HG03097 (cell line): ENCODE results near the gene RPAIN.

Experiments used
- ATAC-seq: cut with Tn5 transposase; IDR thresholded peaks from one replicate; pipeline ENCODE4 v1.9.1; 2021; ENCODE audit not compliant: unreplicated experiment, low FRiP score

RPAIN gene, protein sequence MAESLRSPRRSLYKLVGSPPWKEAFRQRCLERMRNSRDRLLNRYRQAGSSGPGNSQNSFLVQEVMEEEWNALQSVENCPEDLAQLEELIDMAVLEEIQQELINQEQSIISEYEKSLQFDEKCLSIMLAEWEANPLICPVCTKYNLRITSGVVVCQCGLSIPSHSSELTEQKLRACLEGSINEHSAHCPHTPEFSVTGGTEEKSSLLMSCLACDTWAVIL

DNA sequence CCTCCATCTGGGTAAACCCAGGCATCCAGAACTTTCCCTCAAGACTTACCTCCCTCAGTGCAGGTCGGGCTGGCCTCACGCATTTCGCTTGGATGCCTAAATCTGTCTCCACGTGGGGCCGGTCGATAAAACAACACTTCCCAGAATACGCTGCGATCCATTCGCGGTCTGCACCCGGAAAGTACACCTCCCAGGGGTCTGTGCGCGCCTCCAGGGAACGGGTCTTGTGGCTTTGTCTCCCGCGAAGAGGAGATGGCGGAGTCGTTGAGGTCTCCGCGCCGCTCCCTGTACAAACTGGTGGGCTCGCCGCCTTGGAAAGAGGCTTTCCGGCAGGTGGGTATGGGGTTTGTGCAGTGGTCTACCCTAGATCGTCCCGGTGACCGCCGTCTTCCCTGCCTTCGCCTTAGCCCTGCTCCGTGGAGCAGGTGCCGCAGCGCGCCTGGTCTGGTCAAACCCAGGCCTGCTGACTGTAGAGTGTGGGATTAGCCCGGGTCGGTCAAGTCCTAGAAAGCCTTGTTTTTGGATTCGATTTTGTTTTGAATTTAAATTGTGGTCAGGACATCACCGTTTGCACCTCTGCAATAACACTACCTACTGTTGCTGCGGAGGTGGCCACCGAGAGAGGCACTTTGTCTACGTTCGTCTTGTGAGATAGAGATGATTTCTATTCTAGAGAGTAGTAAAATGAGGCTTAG lies at the start of gene RPAIN:
TSS of gene RPAIN (plus strand) at position 224 of the 695 bp plus-strand sequence. CDS start at position 253, 29 bp downstream.
- ATAC-seq, result peak; percentile 45

DNA sequence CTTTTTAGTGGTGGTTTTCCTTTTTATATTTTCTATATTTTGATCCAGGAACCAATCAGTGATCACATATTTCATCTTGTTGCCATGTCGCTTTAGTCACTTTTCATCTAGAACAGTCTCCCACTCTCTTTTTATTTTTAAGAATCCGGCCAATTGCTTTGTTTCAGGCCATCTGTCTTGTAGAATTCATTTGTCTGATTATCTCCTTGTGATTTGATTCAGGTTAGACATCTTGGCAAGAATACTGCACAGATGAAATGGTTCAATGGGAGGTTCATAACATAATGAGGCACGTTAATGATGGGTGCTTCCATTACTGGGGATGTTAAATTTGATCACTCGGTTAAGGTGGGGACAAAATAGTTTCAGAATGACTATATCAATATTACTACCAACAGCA lies 49.6 kb upstream of the RPAIN start:
- ATAC-seq, result no peak

DNA sequence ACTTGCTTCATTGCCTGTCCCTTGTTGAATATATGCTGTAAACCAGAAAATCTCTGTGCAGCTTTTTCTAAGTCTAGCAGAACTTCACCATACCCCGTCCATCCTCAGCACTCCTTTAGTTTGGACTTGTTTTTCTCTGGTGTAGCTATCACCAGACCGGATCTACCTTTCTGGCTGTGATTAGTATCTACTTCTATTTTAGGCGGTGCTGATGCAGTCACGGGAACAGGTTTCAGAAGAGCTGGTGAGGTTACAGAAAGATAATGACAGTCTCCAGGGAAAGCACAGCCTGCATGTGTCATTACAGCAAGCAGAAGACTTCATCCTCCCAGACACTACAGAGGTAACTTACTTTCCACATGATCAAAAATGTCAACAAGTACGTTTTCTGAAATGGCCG lies 46.9 kb upstream of the RPAIN start:
- no peak for ATAC-seq

DNA sequence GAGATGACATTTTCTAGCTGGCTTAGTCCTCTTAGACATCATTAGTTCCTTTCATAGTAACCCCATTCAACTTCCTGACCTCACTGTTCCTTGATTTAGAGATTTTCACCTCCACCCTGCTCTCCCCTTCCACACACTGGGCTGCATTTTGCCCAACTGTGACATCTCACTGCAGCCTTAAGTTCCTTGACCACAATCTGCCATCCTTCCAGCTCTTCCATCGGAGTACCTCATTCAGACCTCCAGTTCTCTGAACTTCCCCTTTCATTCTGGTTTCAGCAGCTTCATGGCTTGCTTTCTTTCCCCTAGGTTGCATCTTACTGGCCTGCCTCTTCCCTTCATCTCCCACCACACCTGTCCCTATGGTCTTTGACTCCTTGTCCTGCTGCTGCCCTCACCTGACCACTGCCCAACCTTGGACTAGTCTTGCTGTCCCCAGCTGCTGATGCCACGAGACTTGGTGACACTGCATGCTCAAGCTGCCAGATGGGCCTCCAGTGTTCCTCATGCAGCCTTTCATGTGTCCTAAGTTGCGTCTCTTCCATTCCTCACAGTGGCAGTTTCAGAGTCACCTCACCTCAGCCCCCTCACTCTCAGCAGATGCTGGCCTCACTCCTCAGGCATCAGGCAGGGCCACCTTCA lies 41.3 kb upstream of the RPAIN start:
- no peak for ATAC-seq

DNA sequence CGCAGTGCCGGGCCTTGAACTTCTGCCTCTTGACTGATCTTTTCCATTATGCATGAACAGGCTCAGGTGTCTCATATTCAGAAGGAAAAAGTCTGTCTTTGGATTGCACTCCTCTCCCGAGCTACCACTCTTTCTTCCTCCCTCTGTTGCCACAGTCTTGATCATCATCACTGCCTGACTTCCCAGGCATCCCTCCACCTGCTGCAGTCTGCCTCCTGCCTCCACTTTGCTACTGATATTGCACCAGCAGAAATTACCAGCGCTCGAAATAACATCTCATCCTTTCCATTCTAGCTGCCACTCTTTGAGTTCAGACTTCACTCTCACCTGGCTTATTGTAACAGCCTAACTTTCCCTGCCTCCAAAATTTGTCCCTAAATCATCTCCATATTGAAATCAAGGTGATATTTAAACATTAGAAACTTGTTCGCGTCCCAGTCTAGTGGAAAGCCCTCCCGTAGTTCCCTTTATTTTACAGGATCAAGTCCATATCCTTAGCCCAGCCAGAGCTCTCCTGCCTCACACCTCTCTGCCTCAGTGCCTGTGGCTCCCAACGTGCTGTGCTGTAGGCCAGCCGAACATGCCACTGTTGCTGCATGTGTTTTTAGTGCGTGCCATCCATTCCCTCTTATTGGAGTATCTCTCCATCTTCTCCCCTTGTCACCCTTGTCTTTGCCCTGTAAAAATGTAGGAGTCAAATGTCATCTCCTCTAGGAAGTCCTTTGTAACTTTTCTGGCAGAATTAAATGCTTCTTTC lies 40.5 kb upstream of the RPAIN start:
- ATAC-seq, result no peak

DNA sequence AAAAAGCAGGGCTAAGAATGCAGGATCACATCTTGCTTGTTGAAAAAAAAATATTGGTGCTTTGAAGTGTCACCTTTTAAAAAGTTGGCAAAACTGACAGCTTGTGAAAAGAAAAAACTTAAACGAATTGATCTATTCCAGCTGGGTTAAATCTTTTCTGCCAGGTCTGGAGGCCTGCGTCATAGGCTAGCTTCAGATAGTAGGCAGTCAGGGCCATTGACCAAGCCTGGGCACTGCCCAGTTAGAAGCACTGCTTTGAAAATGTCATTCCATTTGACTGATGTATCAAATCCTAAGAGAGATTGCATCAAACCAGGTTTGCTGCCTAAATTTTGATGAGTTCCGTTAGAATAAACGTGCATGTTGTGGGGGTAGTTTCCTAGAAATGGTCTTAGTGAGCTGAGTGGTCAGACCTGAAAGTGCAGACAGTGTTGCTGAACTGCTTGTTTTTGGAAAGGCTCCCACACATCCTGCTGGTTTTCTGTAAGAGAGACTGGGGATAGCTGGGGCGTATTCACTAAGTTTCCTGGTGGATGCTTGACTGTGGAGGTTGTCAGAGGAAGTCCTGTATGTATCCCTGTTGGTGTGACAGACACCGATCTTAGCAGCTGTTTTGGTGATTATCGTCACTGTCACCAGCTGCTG lies 39.4 kb upstream of the RPAIN start:
- no peak for ATAC-seq

DNA sequence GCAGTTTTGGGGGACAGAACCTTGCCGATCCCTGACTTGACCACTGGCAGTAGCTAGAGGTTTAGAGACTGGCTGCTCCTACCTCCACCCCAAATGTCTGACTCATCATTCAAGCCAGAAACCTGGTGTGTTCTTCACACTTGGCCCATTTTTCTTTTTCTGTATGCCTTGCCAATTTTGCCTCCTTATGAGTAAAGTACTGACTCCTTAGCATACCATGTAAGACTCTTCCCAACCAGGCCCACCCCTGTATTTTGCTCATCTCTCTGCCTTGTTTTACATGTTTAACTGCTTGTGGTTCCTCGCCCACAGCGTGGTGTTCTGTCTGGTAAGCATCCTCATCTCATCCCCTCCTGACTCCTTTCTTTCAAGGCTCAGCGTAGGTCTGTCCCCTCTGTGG lies 38.4 kb upstream of the RPAIN start:
- no peak for ATAC-seq

DNA sequence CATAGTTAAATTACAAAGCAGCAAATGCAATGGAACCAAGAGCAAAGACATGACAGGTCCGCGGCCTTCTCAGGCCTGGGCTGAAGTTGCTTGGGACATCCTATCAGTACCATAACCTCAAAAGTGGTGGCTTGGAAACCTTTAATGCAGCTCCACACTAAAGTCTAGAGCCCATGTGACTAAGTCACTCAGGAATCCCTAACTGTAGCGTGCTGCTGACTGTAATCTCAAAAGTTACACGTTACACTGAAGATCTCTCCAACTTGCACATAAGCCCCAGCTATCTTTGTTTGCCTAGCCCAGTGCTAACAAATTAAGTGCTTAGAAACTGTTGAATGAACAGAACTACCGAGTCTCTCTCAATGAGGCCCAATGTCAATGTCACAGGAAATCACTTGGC lies 28.3 kb upstream of the RPAIN start:
- no peak for ATAC-seq

DNA sequence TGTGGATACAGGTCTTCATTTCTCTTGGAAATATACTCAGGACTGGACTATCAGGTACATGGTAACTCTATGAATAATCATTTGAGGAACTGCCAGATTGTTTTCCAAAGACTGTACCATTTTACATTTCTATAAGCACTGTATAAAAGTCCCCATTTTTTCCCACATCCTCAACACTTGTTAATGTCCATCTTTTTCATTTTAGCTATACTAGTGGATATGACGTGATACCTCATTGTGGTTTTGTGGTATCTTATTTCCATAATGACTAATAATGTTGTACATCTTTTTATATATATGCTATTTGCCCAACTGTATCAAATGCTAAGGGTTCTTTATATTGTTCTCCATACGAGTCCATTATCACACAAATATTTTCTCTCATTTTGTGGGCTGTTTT lies 23.4 kb upstream of the RPAIN start:
- ATAC-seq, result no peak

DNA sequence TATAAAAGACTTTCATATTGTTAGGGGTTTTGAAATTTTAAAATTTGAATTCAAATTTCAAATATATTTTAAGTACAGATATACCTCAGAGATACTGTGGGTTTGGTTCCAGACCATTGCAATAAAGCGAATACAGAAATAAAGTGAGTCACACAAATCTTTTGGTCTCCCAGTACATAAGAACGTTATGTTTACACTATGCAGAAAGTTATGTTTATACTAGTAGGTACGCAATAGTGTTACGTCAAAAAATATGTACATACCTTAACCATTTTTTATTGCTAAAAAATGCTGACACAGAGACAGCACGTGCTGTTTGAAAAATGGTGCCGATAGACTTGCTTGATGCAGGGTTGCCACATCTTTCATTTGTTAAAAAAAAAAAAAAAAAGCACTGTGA lies 20.2 kb upstream of the RPAIN start:
- no peak for ATAC-seq

DNA sequence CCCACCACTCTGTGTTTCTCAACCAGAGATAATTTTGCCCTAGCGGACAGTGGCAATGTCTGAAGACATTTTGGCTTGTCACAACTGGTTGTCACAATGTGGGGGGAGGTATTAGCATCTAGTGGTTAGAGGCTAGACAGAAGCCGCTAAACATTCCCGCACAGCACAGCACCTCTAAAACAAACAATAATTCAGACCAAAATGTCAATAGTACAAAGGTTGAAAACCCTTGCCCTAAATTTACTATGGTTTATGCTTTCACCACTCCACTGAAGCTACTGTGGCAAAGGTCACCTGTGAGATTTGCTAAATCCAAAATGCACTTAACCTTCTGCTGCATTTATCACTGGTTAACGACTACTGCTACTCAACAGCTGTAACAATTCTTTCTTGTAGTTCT lies 14.6 kb upstream of the RPAIN start:
- no peak for ATAC-seq

DNA sequence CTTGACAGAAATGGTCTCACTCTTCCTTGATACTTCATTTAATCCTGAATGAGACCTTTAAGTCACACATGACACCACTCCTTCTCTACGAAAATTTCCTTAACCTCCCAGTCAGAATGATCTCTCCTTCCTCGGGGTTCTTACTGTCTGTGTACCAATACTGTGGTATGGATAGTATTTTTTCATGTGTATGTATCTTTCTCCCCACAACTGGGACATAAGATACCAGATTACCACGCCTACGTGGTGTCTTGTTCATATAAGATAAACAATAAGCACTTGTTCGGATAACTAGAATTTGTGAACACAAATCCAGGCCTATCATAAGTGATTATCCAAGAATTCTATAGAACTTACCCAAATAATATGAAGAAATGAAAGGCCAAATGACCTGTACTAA lies 11.8 kb upstream of the RPAIN start:
- ATAC-seq, result no peak

DNA sequence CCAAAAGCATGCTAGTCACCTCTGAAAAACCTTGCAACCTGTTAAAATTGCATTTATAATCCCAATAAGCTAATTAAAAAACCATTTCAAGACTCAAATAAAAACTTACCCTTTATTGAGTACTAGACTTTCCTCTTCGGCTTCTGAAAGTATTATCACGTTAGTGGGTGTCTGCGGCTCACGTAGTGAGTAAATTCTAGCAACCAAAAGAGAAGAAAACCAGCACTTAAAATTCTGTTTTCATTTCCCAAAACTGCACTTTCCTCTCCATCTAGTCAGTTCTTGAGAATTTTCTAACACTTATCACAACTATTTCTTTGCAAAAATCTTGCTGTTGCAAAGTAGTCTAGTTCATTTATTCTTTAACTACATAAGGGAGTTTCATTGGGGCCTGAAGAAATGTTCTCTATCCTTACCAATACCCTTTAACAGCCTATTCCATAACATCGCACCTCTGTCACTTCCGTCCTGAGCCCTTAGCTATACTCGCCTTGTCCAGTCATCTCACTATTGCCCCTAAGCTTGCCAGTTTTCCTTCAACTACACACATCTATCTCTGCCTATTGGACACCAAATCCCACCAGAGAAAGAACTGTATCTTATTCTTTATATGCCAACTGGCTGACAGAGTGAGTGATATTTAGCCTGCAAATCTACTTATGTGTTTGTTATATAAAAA lies 9.2 kb upstream of the RPAIN start:
- ATAC-seq, result no peak

DNA sequence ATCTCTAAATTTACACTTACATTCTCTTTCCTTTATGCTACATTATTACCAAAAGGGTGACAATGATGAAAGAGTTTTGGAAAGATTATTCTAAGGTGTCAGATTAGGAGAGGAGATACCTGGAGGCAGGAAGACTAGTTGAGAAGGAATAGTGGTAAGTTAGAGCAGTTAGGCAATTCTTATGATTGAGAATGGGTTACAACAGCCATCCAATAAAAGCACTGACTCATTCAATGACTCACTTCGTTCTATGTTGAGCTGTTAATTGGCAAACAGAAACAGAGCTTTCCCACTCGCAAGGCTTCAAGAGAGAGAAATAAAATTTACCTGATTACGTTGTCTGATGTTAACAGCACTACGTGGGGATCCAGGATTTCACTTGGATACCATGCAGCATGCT lies 6.3 kb upstream of the RPAIN start:
- ATAC-seq, result no peak

DNA sequence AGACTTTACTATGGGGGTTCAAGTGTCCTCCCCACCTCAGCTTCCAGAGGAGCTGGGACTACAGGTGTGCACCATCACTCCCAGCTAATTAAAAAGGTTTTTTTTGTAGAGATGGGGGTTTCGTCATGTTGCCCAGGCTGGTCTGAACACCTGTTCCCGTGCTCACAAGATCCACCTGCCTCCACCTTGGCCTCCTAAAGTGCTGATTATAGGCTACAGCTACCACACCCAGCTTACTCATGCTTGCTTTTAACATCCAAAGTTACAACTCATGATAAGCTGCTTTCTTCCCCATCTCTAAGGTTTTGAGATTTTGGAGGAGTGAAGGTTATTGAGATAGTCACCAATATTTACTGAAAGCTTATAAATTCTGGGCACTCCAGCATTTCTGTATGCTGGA lies 3.1 kb upstream of the RPAIN start:
- no peak for ATAC-seq

DNA sequence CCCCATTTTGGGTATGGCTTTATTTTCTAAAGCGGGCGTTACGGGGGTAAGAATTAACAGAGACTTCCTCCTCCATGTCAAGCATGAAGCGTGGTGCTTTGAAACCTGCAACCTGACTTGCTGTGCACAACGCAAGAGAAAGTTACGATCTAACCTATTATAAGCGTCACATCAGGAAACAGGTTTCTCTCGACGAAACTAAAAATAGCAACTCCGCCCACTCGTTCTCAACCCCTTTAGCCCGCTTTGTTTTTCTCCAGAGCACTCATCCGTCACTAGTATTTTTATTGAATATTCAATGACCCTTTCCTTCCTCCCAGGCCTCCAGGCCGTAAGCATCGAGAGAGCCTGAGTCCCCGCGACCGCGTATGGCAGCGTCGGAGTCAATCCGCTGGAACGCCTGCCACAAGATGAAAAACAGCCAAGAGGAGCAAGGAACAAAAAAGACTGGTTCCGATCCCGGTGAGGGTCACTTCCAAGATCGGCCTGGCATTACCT lies 1.1 kb upstream of the RPAIN start:
- ATAC-seq, result no peak

DNA sequence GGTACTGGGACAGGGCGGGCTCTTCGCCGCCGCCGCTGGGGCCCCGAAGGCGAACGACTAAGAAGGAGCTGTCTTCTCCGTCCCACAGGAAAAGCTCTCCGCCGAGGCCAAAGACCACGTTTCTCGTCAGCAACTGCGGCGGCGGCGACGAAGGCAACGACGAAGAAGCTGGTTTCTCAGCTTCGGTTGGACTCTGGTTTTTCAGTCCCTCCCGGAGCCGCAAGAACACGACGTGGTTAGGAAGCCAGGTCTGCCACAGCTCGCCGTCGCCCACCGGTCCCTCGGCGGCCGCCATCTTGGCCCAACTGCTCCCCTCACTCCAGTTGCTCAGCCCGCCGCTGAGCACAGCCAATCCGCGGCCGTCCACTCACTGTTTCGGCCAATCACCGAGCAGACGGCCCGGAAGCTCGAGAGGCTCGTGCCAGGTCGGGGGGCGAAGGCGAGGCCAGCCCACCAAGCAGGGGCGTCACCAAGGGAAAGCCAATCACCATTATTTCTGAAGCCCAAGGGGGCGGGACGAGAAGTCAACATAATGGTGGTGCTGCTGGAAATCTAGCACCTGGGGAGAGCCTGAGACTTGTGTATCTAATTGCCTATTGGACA lies 525 bp upstream of the RPAIN start, which contains the start of gene NUP88:
TSS of gene NUP88 (minus strand) at position 307 of the 603 bp plus-strand sequence. CDS start at position 295, 12 bp downstream.
- ATAC-seq, result peak; percentile 87

DNA sequence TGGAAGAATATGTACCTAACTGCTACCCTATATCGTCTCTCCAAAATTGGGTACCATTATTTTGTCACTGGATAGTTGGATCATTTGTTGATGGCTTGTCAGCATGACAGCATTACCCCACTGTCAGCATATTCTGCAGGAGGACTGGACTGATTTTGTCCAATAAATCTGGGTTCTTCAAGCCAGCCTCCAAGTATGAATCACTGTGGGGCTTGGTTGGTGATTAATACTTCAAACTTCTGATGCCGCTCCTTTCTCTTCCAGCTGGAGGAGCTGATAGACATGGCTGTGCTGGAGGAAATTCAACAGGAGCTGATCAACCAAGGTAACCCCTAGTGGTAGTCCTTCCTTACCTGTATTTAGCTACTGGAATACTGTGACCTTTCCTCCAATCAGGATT lies 2.5 kb downstream of the RPAIN start:
- ATAC-seq, result no peak

DNA sequence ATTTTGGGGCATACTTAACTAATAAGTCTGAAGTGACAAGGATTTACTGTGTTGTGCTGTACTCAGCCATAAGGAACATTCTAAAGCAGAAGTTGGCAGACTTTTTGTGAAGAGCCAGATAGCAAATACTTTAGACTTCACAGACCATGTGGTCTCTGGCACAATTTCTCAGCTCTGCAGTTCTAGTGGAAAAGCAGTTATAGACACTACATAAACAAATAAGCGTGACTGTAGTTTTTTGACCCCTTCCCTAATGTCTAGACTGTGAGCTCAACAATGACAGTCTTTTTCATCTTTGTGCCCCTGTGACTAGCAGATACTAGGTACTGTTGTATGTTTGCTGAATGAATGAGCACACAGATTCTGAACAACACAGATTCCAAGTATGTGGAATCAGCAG lies 4.9 kb downstream of the RPAIN start:
- ATAC-seq, result no peak

DNA sequence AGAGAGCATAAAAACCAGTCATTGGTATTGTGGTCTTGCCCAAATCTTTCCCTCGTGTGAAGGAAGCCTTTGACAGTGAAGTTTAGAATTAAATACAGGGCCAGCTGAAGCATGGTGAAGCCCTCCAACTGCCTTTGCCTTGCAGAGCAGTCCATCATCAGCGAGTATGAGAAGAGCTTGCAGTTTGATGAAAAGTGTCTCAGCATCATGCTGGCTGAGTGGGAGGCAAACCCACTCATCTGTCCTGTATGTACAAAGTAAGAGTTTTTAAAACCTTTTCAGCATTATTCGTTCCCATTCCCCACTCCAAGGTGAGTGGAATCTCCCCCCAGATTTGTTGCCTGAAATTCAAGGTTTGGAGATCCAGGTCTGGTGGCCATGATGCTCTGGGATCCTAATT lies 5.8 kb downstream of the RPAIN start:
- no peak for ATAC-seq
